ENCODE data around the gene IL2RG. TPM values are rescaled to one million over a fixed set of nuclear protein-coding genes. Genes with fewer than 3 reads are reported as not detected.

The IL2RG gene
- total and polyA plus RNA-seq, 4 donors, result 1.4 to 7.6 (median 5.7) TPM

GRCh38 chrX:71118032-71118984, 6.9 kb upstream of the IL2RG start, which contains the start of gene MED12:
Gene MED12, plus strand, starts transcription at chrX:71118596. Its CDS starts 159 bp downstream, at chrX:71118755.
- ATAC-seq (ENCODE audit: low FRiP score) (peak; percentile 93), DNase-seq (peak; percentile 88 to 93)
- 1 to 28% methylated on average over 56 of the region's 56 CpGs for WGBS, 2 donors
- Histone ChIP-seq H3K4me3 (ENCODE audit: low read length in 2 of 2) (peak within 1 kb of the TSS; percentile 37 to 79), H3K9me3 (ENCODE audit: control insufficient read depth, low read length) (no peaks in the 10 kb centered on the region), H3K36me3 (ENCODE audit: control insufficient read depth in 1 of 2, insufficient read depth in 2 of 2, low read length in 1 of 2) (peaks cover 2 to 6% of the 10 kb centered on the region in 2 donors), H3K27ac (ENCODE audit: low read depth in 1 of 2, low read length in 2 of 2) (no peak within 1 kb of the TSS), H3K27me3 (ENCODE audit: control insufficient read depth in 1 of 2, insufficient read depth in 2 of 2, low read length in 1 of 2) (no peaks in the 10 kb centered on the region), H3K4me1 (ENCODE audit: control insufficient read depth in 1 of 2, insufficient read depth in 2 of 2, low read length in 2 of 2) (no peaks in the 10 kb centered on the region)
- intact Hi-C loops (cut with DNase I), result no loop called here

- Histone ChIP-seq H3K27ac (ENCODE audit: low read depth in 1 of 2, low read length in 2 of 2) (no peak overlapping the region), H3K4me1 (ENCODE audit: control insufficient read depth in 1 of 2, insufficient read depth in 2 of 2, low read length in 2 of 2) (no peaks in the 10 kb centered on the region), H3K27me3 (ENCODE audit: control insufficient read depth in 1 of 2, insufficient read depth in 2 of 2, low read length in 1 of 2) (no peaks in the 10 kb centered on the region), H3K4me3 (ENCODE audit: low read length in 2 of 2) (no peak overlapping the region), H3K36me3 (ENCODE audit: control insufficient read depth in 1 of 2, insufficient read depth in 2 of 2, low read length in 1 of 2) (peaks cover 0 to 6% of the 10 kb centered on the region in 2 donors), H3K9me3 (ENCODE audit: control insufficient read depth, low read length) (no peaks in the 10 kb centered on the region)
- WGBS, 2 donors, result 79 to 80% methylated on average over 10 of the region's 10 CpGs
- DNase-seq (no peak), ATAC-seq (ENCODE audit: low FRiP score) (no peak)
- intact Hi-C loops (cut with DNase I), result no loop called here
These were observed 6.0 kb upstream of the IL2RG start for GRCh38 chrX:71117358-71117757.

- no peaks in the 10 kb centered on the region for H3K27me3 ChIP-seq (ENCODE audit: control insufficient read depth in 1 of 2, insufficient read depth in 2 of 2, low read length in 1 of 2)
- no peaks in the 10 kb centered on the region for H3K36me3 ChIP-seq (ENCODE audit: control insufficient read depth in 1 of 2, insufficient read depth in 2 of 2, low read length in 1 of 2)
- no peak overlapping the region for H3K27ac ChIP-seq (ENCODE audit: low read depth in 1 of 2, low read length in 2 of 2)
- H3K9me3 ChIP-seq (ENCODE audit: control insufficient read depth, low read length), result no peaks in the 10 kb centered on the region
- ATAC-seq (ENCODE audit: low FRiP score) (no peak), DNase-seq (no peak)
- H3K4me1 ChIP-seq (ENCODE audit: control insufficient read depth in 1 of 2, insufficient read depth in 2 of 2, low read length in 2 of 2), result no peaks in the 10 kb centered on the region
- intact Hi-C loops (cut with DNase I), result no loop called here
- 50 to 62% methylated on average over 5 of the region's 5 CpGs for WGBS, 2 donors
- no peak overlapping the region for H3K4me3 ChIP-seq (ENCODE audit: low read length in 2 of 2)
These were observed 599 bp upstream of the IL2RG start for GRCh38 chrX:71111921-71112431.

GRCh38 chrX:71109051-71109450, 2.3 kb downstream of the IL2RG start:
- H3K36me3 ChIP-seq (ENCODE audit: control insufficient read depth in 1 of 2, insufficient read depth in 2 of 2, low read length in 1 of 2), result no peaks in the 10 kb centered on the region
- H3K27me3 ChIP-seq (ENCODE audit: control insufficient read depth in 1 of 2, insufficient read depth in 2 of 2, low read length in 1 of 2), result no peaks in the 10 kb centered on the region
- H3K9me3 ChIP-seq (ENCODE audit: control insufficient read depth, low read length), result no peaks in the 10 kb centered on the region
- H3K27ac ChIP-seq (ENCODE audit: low read depth in 1 of 2, low read length in 2 of 2), result no peak overlapping the region
- intact Hi-C loops (cut with DNase I), result no loop called here
- no peaks in the 10 kb centered on the region for H3K4me1 ChIP-seq (ENCODE audit: control insufficient read depth in 1 of 2, insufficient read depth in 2 of 2, low read length in 2 of 2)
- peak in 1 of 2 donors; percentile 0 for DNase-seq
- no peak for ATAC-seq (ENCODE audit: low FRiP score)
- 80 to 93% methylated on average over 6 of the region's 6 CpGs for WGBS, 2 donors
- no peak overlapping the region for H3K4me3 ChIP-seq (ENCODE audit: low read length in 2 of 2)

- Histone ChIP-seq H3K27me3 (ENCODE audit: control insufficient read depth in 1 of 2, insufficient read depth in 2 of 2, low read length in 1 of 2) (no peaks in the 10 kb centered on the region), H3K36me3 (ENCODE audit: control insufficient read depth in 1 of 2, insufficient read depth in 2 of 2, low read length in 1 of 2) (no peaks in the 10 kb centered on the region), H3K4me3 (ENCODE audit: low read length in 2 of 2) (no peak overlapping the region), H3K4me1 (ENCODE audit: control insufficient read depth in 1 of 2, insufficient read depth in 2 of 2, low read length in 2 of 2) (no peaks in the 10 kb centered on the region), H3K27ac (ENCODE audit: low read depth in 1 of 2, low read length in 2 of 2) (no peak overlapping the region), H3K9me3 (ENCODE audit: control insufficient read depth, low read length) (no peaks in the 10 kb centered on the region)
- ATAC-seq (ENCODE audit: low FRiP score) (no peak), DNase-seq (peak in 1 of 2 donors; percentile 27)
- 49% methylated on average over 9 of the region's 9 CpGs for WGBS, 2 donors
- intact Hi-C loops (cut with DNase I), result no loop called here
These were observed 3.5 kb downstream of the IL2RG start for GRCh38 chrX:71107762-71108360.

GRCh38 chrX:71107245-71107644, 4.1 kb downstream of the IL2RG start:
- Histone ChIP-seq H3K27me3 (ENCODE audit: control insufficient read depth in 1 of 2, insufficient read depth in 2 of 2, low read length in 1 of 2) (no peaks in the 10 kb centered on the region), H3K9me3 (ENCODE audit: control insufficient read depth, low read length) (no peaks in the 10 kb centered on the region), H3K27ac (ENCODE audit: low read depth in 1 of 2, low read length in 2 of 2) (no peak overlapping the region), H3K4me1 (ENCODE audit: control insufficient read depth in 1 of 2, insufficient read depth in 2 of 2, low read length in 2 of 2) (no peaks in the 10 kb centered on the region), H3K4me3 (ENCODE audit: low read length in 2 of 2) (no peak overlapping the region), H3K36me3 (ENCODE audit: control insufficient read depth in 1 of 2, insufficient read depth in 2 of 2, low read length in 1 of 2) (no peaks in the 10 kb centered on the region)
- intact Hi-C loops (cut with DNase I), result no loop called here
- 67 to 72% methylated on average over 4 of the region's 4 CpGs for WGBS, 2 donors
- DNase-seq, result peak in 1 of 2 donors; percentile 5
- no peak for ATAC-seq (ENCODE audit: low FRiP score)

GRCh38 chrX:71106427-71106826, 5.0 kb downstream of the IL2RG start, which contains the start of gene CXorf65:
Gene CXorf65, minus strand, starts transcription at chrX:71106740. Its CDS starts 184 bp downstream, at chrX:71106556.
- Histone ChIP-seq H3K27ac (ENCODE audit: low read depth in 1 of 2, low read length in 2 of 2) (no peak within 1 kb of the TSS), H3K4me1 (ENCODE audit: control insufficient read depth in 1 of 2, insufficient read depth in 2 of 2, low read length in 2 of 2) (no peaks in the 10 kb centered on the region), H3K36me3 (ENCODE audit: control insufficient read depth in 1 of 2, insufficient read depth in 2 of 2, low read length in 1 of 2) (no peaks in the 10 kb centered on the region), H3K27me3 (ENCODE audit: control insufficient read depth in 1 of 2, insufficient read depth in 2 of 2, low read length in 1 of 2) (no peaks in the 10 kb centered on the region), H3K4me3 (ENCODE audit: low read length in 2 of 2) (no peak within 1 kb of the TSS), H3K9me3 (ENCODE audit: control insufficient read depth, low read length) (no peaks in the 10 kb centered on the region)
- DNase-seq (peak in 1 of 2 donors; percentile 9), ATAC-seq (ENCODE audit: low FRiP score) (no peak)
- WGBS, 2 donors, result 82 to 100% methylated on average over 1 of the region's 1 CpG
- intact Hi-C loops (cut with DNase I), result no loop called here

GRCh38 chrX:71105628-71106027, 5.7 kb downstream of the IL2RG start:
- H3K4me1 ChIP-seq (ENCODE audit: control insufficient read depth in 1 of 2, insufficient read depth in 2 of 2, low read length in 2 of 2), result no peaks in the 10 kb centered on the region
- intact Hi-C loops (cut with DNase I), result no loop called here
- H3K36me3 ChIP-seq (ENCODE audit: control insufficient read depth in 1 of 2, insufficient read depth in 2 of 2, low read length in 1 of 2), result no peaks in the 10 kb centered on the region
- no peaks in the 10 kb centered on the region for H3K27me3 ChIP-seq (ENCODE audit: control insufficient read depth in 1 of 2, insufficient read depth in 2 of 2, low read length in 1 of 2)
- peak in 1 of 2 donors; percentile 23 for DNase-seq
- ATAC-seq (ENCODE audit: low FRiP score), result no peak
- 87 to 96% methylated on average over 3 of the region's 3 CpGs for WGBS, 2 donors
- H3K27ac ChIP-seq (ENCODE audit: low read depth in 1 of 2, low read length in 2 of 2), result no peak overlapping the region
- H3K9me3 ChIP-seq (ENCODE audit: control insufficient read depth, low read length), result no peaks in the 10 kb centered on the region
- H3K4me3 ChIP-seq (ENCODE audit: low read length in 2 of 2), result no peak overlapping the region
